ENCODE results near the gene TAL2.

DNA sequence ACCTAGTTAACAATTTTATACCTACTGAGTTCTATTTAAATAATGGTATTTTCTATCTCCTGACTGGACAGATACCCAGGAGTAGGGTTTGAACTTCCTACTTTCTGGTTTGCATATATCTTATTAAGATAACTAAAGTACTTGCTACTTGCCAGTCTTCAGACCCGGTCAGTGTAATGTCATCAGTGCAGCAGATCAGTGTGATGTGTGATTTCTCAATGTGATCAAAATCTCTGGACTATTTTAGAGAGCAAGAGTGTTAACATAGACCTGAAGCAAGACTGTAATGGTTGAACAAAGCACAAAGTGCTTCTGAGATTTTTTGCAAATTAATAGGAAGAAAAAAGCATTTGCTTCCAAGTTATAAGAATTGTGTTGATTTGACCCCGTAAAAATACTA, 38.9 kb downstream of the TAL2 start:
- TF ChIP-seq, protein P1, sequence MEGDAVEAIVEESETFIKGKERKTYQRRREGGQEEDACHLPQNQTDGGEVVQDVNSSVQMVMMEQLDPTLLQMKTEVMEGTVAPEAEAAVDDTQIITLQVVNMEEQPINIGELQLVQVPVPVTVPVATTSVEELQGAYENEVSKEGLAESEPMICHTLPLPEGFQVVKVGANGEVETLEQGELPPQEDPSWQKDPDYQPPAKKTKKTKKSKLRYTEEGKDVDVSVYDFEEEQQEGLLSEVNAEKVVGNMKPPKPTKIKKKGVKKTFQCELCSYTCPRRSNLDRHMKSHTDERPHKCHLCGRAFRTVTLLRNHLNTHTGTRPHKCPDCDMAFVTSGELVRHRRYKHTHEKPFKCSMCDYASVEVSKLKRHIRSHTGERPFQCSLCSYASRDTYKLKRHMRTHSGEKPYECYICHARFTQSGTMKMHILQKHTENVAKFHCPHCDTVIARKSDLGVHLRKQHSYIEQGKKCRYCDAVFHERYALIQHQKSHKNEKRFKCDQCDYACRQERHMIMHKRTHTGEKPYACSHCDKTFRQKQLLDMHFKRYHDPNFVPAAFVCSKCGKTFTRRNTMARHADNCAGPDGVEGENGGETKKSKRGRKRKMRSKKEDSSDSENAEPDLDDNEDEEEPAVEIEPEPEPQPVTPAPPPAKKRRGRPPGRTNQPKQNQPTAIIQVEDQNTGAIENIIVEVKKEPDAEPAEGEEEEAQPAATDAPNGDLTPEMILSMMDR (IDR thresholded peaks at IDR 0.05), result no peak
- no peak for TF ChIP-seq POLR2A (IDR thresholded peaks at IDR 0.05)

Data from testis (tissue), 2 donors.